ENCODE results near the gene PCDH20. TPM values are rescaled to one million over a fixed set of nuclear protein-coding genes. Genes with fewer than 3 reads are reported as not detected.

PCDH20 gene
- total and polyA plus RNA-seq, 10 of the 15 experiments (the other 5 are each of a cell fraction or from before 2014, with no cell fraction given) = 0.03 TPM; not detected in 9

- DNase-seq (ENCODE audit: low read depth, low spot score) (no peak), FAIRE-seq (no peak), ATAC-seq (no peak)
- POLR2A ChIA-PET = no interaction called here
- Histone ChIP-seq H3K9ac (ENCODE audit: control insufficient read depth, insufficient read depth, low read length) (no peak overlapping the region), H3K4me3 (no peak overlapping the region), H2AFZ (ENCODE audit: control insufficient read depth, low read depth, low read length) (no peak overlapping the region), H3K9me3 (replicated peaks; ENCODE audit: control insufficient read depth, insufficient read depth, low read length) (no peaks in the 10 kb centered on the region; the same call in 2 of the 3 replicates), H3K4me1 (ENCODE audit: control insufficient read depth, insufficient read depth, low read length) (no peaks in the 10 kb centered on the region), H3K4me2 (ENCODE audit: control insufficient read depth, insufficient read depth) (no peak overlapping the region), H3K79me2 (ENCODE audit: control insufficient read depth, insufficient read depth, low read length) (no peaks in the 10 kb centered on the region), H3K27me3 (replicated peaks in 1 of 2; ENCODE audit: control insufficient read depth in 2 of 2, insufficient read depth in 2 of 2, low read length in 1 of 2) (no peaks in the 10 kb centered on the region; a peak in 1 of 4 replicates), H3K36me3 (ENCODE audit: control insufficient read depth in 2 of 2, insufficient read depth in 2 of 2, low read length in 1 of 2) (no peaks in the 10 kb centered on the region), H4K20me1 (ENCODE audit: control insufficient read depth, insufficient read depth) (no peaks in the 10 kb centered on the region), H3K27ac (ENCODE audit: control insufficient read depth, insufficient read depth) (no peak overlapping the region)
- BruUV-seq (replicated peaks) = no TSS peak
- in situ Hi-C loops (cut with MboI) (no loop called here), intact Hi-C loops (cut with micrococcal nuclease; ENCODE audit: unreplicated experiment) (no loop called here)
- RAD21 ChIA-PET (ENCODE audit: unreplicated experiment) = no interaction called here
- TF ChIP-seq IRF3 (IDR thresholded peaks at IDR 0.05) (no peak), EED (IDR thresholded peaks at IDR 0.05; ENCODE audit: low read depth) (no peak), SIN3A (IDR thresholded peaks at IDR 0.05; ENCODE audit: low read depth, low read length) (no peak), RBBP5 (conservative IDR thresholded peaks at IDR 0.05) (no peak), NFYA (IDR thresholded peaks at IDR 0.05; ENCODE audit: borderline replicate concordance, low read depth, low read length) (no peak), WRNIP1 (IDR thresholded peaks at IDR 0.05; ENCODE audit: borderline replicate concordance, low read depth, low read length) (no peak), BCLAF1 (IDR thresholded peaks at IDR 0.05) (no peak), PKNOX1 (IDR thresholded peaks at IDR 0.05) (no peak)
- SMC1A ChIA-PET (ENCODE audit: uncharacterized antibody, unreplicated experiment) = no interaction called here
- CTCF ChIA-PET = interaction anchor here (1.0 kb wide), 1 partner anchor 13 kb away, joined by 4 read pairs; no protein-coding TSS in a partner anchor
Measured at GRCh38 chr13:61396121-61396520, 19.5 kb downstream of the PCDH20 start.
